ENCODE data around the gene SIPA1L3. TPM values are rescaled to one million over a fixed set of nuclear protein-coding genes. Genes with fewer than 3 reads are reported as not detected.

The SIPA1L3 gene
- polyA plus RNA-seq, 1 of the 3 experiments (the other 2 are of a cell fraction): 11.6 TPM

GRCh38 chr19:38227287-38228004, 320.4 kb downstream of the SIPA1L3 start:
- CTCF ChIA-PET: interaction anchor here (0.7 to 2.3 kb wide), 11 partner anchors 20 to 329 kb away, joined by 3 to 23 read pairs (median 3); partner anchors contain the start of genes PSMD8 and WDR87
- Histone ChIP-seq H3K27me3 (ENCODE audit: insufficient read depth) (no peaks in the 10 kb centered on the region), H3K9me3 (no peaks in the 10 kb centered on the region), H3K4me1 (ENCODE audit: control insufficient read depth in 1 of 2, insufficient read depth in 2 of 2, low read depth in 1 of 2, low read length in 1 of 2) (peaks cover 0 to 9% of the 10 kb centered on the region in 2 experiments; a peak in 1 of 4 replicates), H3K9ac (no peak overlapping the region), H3K27ac (ENCODE audit: low read depth in 2 of 2, low read length in 1 of 2) (no peak overlapping the region), H3K9me2 (no peaks in the 10 kb centered on the region), H2AFZ (ENCODE audit: low read depth) (no peak overlapping the region), H3K4me2 (no peak overlapping the region), H3K4me3 (ENCODE audit: low read depth in 2 of 2, low read length in 1 of 2) (no peak overlapping the region; a peak in 1 of 4 replicates), H3K79me2 (ENCODE audit: insufficient read depth) (peaks cover 7% of the 10 kb centered on the region; the same call in 1 of the 2 replicates), H3F3A (replicated peaks; ENCODE audit: insufficient read depth) (peaks cover 9% of the 10 kb centered on the region), H3K36me3 (replicated peaks in 1 of 2; ENCODE audit: control insufficient read depth in 1 of 2, insufficient read depth in 2 of 2, low read length in 1 of 2) (no peaks in the 10 kb centered on the region), H4K20me1 (ENCODE audit: insufficient read depth) (no peaks in the 10 kb centered on the region)
- WGBS (ENCODE audit: low lambda C conversion rate): 77% methylated on average over 11 of the region's 11 CpGs
- POLR2A ChIA-PET: no interaction called here
- TF ChIP-seq TEAD4 (IDR thresholded peaks at IDR 0.05; ENCODE audit: borderline replicate concordance, insufficient read depth): no peak
- no peak for TF ChIP-seq GABPA (IDR thresholded peaks at IDR 0.05; ENCODE audit: low read depth)
- no peak for TF ChIP-seq IRF3 (IDR thresholded peaks at IDR 0.05; ENCODE audit: low read depth, low read length)
- TF ChIP-seq MAX (IDR thresholded peaks at IDR 0.05; ENCODE audit: low read depth): no peak
- TF ChIP-seq ELF1 (IDR thresholded peaks at IDR 0.05): no peak
- no peak for TF ChIP-seq FOSL2 (IDR thresholded peaks at IDR 0.05; ENCODE audit: borderline replicate concordance, low read depth)
- TF ChIP-seq PBX3 (IDR thresholded peaks at IDR 0.05): no peak
- TF ChIP-seq RAD21 (IDR thresholded peaks at IDR 0.05; ENCODE audit: low read length): no peak
- no peak for TF ChIP-seq RCOR1 (IDR thresholded peaks at IDR 0.05; ENCODE audit: low read length)
- TF ChIP-seq TCF12 (IDR thresholded peaks at IDR 0.05): no peak
- TF ChIP-seq FOXJ3 (CRISPR knock-in tag; IDR thresholded peaks at IDR 0.05): no peak
- no peak for TF ChIP-seq GATA2 (CRISPR knock-in tag; IDR thresholded peaks at IDR 0.05)
- TF ChIP-seq NRF1 (IDR thresholded peaks at IDR 0.05; ENCODE audit: low read depth, low read length): no peak
- DNase-seq: no peak

GRCh38 chr19:38228005-38228377, 321.0 kb downstream of the SIPA1L3 start:
- Histone ChIP-seq H3K4me2 (no peak overlapping the region), H4K20me1 (ENCODE audit: insufficient read depth) (no peaks in the 10 kb centered on the region), H3K4me1 (ENCODE audit: control insufficient read depth in 1 of 2, insufficient read depth in 2 of 2, low read depth in 1 of 2, low read length in 1 of 2) (peaks cover 0 to 9% of the 10 kb centered on the region in 2 experiments; a peak in 1 of 4 replicates), H3K36me3 (replicated peaks in 1 of 2; ENCODE audit: control insufficient read depth in 1 of 2, insufficient read depth in 2 of 2, low read length in 1 of 2) (no peaks in the 10 kb centered on the region), H3K9ac (no peak overlapping the region), H3F3A (replicated peaks; ENCODE audit: insufficient read depth) (peaks cover 9% of the 10 kb centered on the region), H2AFZ (ENCODE audit: low read depth) (no peak overlapping the region), H3K79me2 (ENCODE audit: insufficient read depth) (peaks cover 7% of the 10 kb centered on the region; the same call in 1 of the 2 replicates), H3K27me3 (ENCODE audit: insufficient read depth) (no peaks in the 10 kb centered on the region), H3K4me3 (ENCODE audit: low read depth in 2 of 2, low read length in 1 of 2) (no peak overlapping the region; a peak in 1 of 4 replicates), H3K9me2 (no peaks in the 10 kb centered on the region), H3K9me3 (no peaks in the 10 kb centered on the region), H3K27ac (ENCODE audit: low read depth in 2 of 2, low read length in 1 of 2) (no peak overlapping the region)
- WGBS (ENCODE audit: low lambda C conversion rate): 46% methylated on average over 13 of the region's 16 CpGs
- CTCF ChIA-PET: interaction anchor here (0.7 to 2.3 kb wide), 7 partner anchors 36 to 329 kb away, joined by 3 to 23 read pairs (median 4); partner anchors contain the start of gene WDR87
- no peak for TF ChIP-seq NRF1 (IDR thresholded peaks at IDR 0.05; ENCODE audit: low read depth, low read length)
- TF ChIP-seq MEF2A (IDR thresholded peaks at IDR 0.05; ENCODE audit: borderline replicate concordance, low read depth): no peak
- TF ChIP-seq RXRA (IDR thresholded peaks at IDR 0.05; ENCODE audit: borderline replicate concordance, low read depth): no peak
- TF ChIP-seq GABPA (IDR thresholded peaks at IDR 0.05; ENCODE audit: low read depth): no peak
- no peak for TF ChIP-seq YY1 (IDR thresholded peaks at IDR 0.05; ENCODE audit: low read depth)
- POLR2A ChIA-PET: no interaction called here
- no peak for DNase-seq

Data from SK-N-SH (cell line).